Endodermal cell (in vitro differentiated cells): Measurements from ENCODE around the gene SLC26A6. TPM values are rescaled to one million over a fixed set of nuclear protein-coding genes. Genes with fewer than 3 reads are reported as not detected.

ENCODE experiments used
- DNase-seq: peaks from one replicate; pipeline ENCODE4 v3.0.0-alpha.2; 2017
- H3K27ac ChIP-seq: 2 replicates; pipeline ENCODE4 v1.5.1; 2013; ENCODE audit warnings: mild to moderate bottlenecking, low read depth, low read length, moderate library complexity
- H3K27me3 ChIP-seq: 2 replicates; pipeline ENCODE4 v1.6.1; 2013; ENCODE audit warnings: mild to moderate bottlenecking, low read length, moderate library complexity; ENCODE audit not compliant: insufficient read depth, control insufficient read depth, poor library complexity, severe bottlenecking
- H3K36me3 ChIP-seq: 2 replicates; pipeline ENCODE4 v1.7.0; 2013; ENCODE audit warnings: mild to moderate bottlenecking, low read length, moderate library complexity; ENCODE audit not compliant: control insufficient read depth, insufficient read depth
- H3K4me1 ChIP-seq: one replicate; pipeline ENCODE4 v1.7.0; 2013; ENCODE audit warnings: low read length; ENCODE audit not compliant: control insufficient read depth, insufficient read depth
- H3K4me3 ChIP-seq: 2 replicates; pipeline ENCODE4 v1.5.1; 2013; ENCODE audit warnings: mild to moderate bottlenecking, low read length, moderate library complexity
- H3K9ac ChIP-seq: 2 replicates; pipeline ENCODE4 v1.6.1; 2013; ENCODE audit warnings: mild to moderate bottlenecking, low read length, moderate library complexity; ENCODE audit not compliant: poor library complexity, severe bottlenecking; ENCODE audit errors: extremely low read depth
- H3K9me3 ChIP-seq: 2 replicates; pipeline ENCODE4 v1.6.1; 2013; ENCODE audit warnings: mild to moderate bottlenecking, low read length, moderate library complexity; ENCODE audit not compliant: control insufficient read depth
- H3K27ac Mint-ChIP-seq: 2 replicates; pipeline ENCODE4 v1.8.0; 2020; ENCODE audit warnings: mixed read lengths
- H3K27me3 Mint-ChIP-seq: 2 replicates; pipeline ENCODE4 v1.8.0; 2021; ENCODE audit warnings: mild to moderate bottlenecking, mixed read lengths; ENCODE audit not compliant: insufficient read depth
- H3K36me3 Mint-ChIP-seq: 2 replicates; pipeline ENCODE4 v1.8.0; 2020; ENCODE audit warnings: low read depth, mixed read lengths
- H3K4me1 Mint-ChIP-seq: 2 replicates; pipeline ENCODE4 v1.8.0; 2020; ENCODE audit warnings: mixed read lengths
- H3K4me3 Mint-ChIP-seq: 2 replicates; pipeline ENCODE4 v1.8.0; 2020; ENCODE audit warnings: mild to moderate bottlenecking, moderate library complexity, mixed read lengths
- H3K9me3 Mint-ChIP-seq: 2 replicates; pipeline ENCODE4 v1.8.0; 2020; ENCODE audit warnings: mild to moderate bottlenecking, mixed read lengths
- WGBS, 2 experiments: methylation state at CpG; one replicate each; pipeline versions ENCODE4 v1.1.5 to v1.1.7; 2013; ENCODE audit warnings: missing lambda C conversion rate in 2 of 2, mixed read lengths in 1 of 2; ENCODE audit not compliant: insufficient coverage in 1 of 2, insufficient read length in 1 of 2; 5-methylcytosine and 5-hydroxymethylcytosine counted together
- total RNA-seq, 2 donors: library from RNA; stranded (reverse); fragmentation: NEBNext Ultra II Directional in 1 of 2; extraction: Animal tissue kit (Norgen Biotek cat#: 25700) in 1 of 2; gene quantifications; 2 replicates in 1 of 2; 3 replicates in 1 of 2; pipeline ENCODE4 v1.2.1, GENCODE V29; 2021
- TF ChIP-seq, protein P1 (sequence below): fragments of 200-600 bp; sonication (generic); conservative IDR thresholded peaks from 2 replicates; pipeline ENCODE4 v1.5.0; 2021; ENCODE audit warnings: antibody characterized with exemption, mild to moderate bottlenecking

Gene SLC26A6
- total RNA-seq, 2 donors from 2014 or later: 65.1 to 75.6 TPM

DNA sequence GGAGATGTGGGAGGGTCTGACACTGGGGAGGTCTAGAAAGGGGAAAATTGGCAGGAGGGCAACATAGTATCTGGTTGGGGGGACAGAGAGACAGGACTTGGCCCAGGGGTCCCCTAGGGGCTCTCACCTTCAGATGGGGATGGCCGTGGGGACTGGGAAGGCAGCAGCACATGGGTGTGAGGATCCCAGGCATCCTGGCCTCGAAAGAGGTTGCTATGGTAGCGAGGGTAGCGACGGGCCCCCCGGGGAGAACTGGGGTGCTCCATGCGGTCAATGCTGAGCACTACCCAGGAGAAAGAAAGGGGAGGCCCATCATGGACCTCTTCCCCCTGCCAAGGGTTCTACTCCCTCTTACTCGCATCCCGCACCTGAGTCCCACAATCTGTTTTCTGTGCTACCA, 12.5 kb upstream of the SLC26A6 start:
- no peak overlapping the region for H3K27ac Mint-ChIP-seq
- Histone ChIP-seq H3K4me1 (no peaks in the 10 kb centered on the region), H3K4me3 (no peak overlapping the region), H3K36me3 (peaks cover 3% of the 10 kb centered on the region), H3K27me3 (no peaks in the 10 kb centered on the region), H3K9me3 (no peaks in the 10 kb centered on the region), H3K9ac (no peak overlapping the region), H3K27ac (no peak overlapping the region)
- no peak for DNase-seq
- 92 to 95% methylated on average over 6 to 9 of the region's 9 CpGs for WGBS, 2 experiments
- no peaks in the 10 kb centered on the region for H3K27me3 Mint-ChIP-seq
- no peaks in the 10 kb centered on the region for H3K9me3 Mint-ChIP-seq
- peaks cover 21% of the 10 kb centered on the region for H3K36me3 Mint-ChIP-seq
- no peak overlapping the region for H3K4me3 Mint-ChIP-seq
- TF ChIP-seq, protein P1, sequence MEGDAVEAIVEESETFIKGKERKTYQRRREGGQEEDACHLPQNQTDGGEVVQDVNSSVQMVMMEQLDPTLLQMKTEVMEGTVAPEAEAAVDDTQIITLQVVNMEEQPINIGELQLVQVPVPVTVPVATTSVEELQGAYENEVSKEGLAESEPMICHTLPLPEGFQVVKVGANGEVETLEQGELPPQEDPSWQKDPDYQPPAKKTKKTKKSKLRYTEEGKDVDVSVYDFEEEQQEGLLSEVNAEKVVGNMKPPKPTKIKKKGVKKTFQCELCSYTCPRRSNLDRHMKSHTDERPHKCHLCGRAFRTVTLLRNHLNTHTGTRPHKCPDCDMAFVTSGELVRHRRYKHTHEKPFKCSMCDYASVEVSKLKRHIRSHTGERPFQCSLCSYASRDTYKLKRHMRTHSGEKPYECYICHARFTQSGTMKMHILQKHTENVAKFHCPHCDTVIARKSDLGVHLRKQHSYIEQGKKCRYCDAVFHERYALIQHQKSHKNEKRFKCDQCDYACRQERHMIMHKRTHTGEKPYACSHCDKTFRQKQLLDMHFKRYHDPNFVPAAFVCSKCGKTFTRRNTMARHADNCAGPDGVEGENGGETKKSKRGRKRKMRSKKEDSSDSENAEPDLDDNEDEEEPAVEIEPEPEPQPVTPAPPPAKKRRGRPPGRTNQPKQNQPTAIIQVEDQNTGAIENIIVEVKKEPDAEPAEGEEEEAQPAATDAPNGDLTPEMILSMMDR: no peak
- H3K4me1 Mint-ChIP-seq: no peaks in the 10 kb centered on the region

DNA sequence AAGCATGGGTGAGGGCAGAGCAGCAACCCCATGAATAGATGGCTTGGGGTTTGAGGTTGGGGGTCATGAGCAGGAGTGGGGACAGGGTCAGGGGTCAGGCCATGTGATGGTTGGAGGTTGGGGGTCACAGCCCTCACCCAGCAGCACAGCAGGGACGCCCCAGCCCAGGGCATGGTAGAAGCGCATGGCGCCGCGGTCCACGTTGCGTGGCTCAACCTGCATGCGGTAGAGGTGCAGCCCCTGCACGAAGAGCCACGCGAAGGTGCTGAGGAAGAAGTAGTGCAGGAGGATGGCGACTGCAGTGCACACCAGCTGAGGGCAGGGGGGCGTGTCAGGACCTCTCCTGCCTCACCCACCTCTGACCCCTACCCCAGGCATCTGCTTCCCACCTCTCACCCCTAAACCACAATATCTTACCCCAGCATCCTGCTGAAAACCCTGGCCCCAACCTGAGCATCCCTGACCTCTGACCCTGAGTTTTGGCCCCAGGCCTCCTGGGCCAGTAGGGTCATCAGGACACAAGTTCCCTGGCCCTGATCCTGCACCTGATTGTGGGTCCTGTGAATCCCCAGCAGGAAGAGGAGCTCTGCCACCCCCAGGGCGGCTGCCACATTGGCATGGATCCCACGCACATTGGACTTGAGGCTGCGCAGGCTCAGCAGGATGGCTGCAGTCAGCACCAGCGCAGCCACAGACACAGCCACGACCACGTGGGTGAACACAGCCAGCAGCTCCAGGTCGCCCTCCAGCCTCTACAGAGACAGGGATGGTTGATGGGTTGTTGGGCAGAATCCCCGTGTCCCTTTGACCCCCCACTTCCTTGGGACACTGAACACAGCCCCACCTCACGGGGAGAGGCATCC, 9.9 kb upstream of the SLC26A6 start:
- TF ChIP-seq, protein P1: no peak
- Mint-ChIP-seq H3K36me3 (peaks cover 22% of the 10 kb centered on the region), H3K27ac (no peak overlapping the region), H3K27me3 (no peaks in the 10 kb centered on the region), H3K4me3 (no peak overlapping the region), H3K4me1 (no peaks in the 10 kb centered on the region), H3K9me3 (no peaks in the 10 kb centered on the region)
- DNase-seq: no peak
- H3K4me1 ChIP-seq: no peaks in the 10 kb centered on the region
- no peak overlapping the region for H3K4me3 ChIP-seq
- H3K9ac ChIP-seq: no peak overlapping the region
- no peaks in the 10 kb centered on the region for H3K9me3 ChIP-seq
- 92 to 97% methylated on average over 10 to 22 of the region's 22 CpGs for WGBS, 2 experiments
- no peaks in the 10 kb centered on the region for H3K27me3 ChIP-seq
- H3K36me3 ChIP-seq: peaks cover 10% of the 10 kb centered on the region
- no peak overlapping the region for H3K27ac ChIP-seq

DNA sequence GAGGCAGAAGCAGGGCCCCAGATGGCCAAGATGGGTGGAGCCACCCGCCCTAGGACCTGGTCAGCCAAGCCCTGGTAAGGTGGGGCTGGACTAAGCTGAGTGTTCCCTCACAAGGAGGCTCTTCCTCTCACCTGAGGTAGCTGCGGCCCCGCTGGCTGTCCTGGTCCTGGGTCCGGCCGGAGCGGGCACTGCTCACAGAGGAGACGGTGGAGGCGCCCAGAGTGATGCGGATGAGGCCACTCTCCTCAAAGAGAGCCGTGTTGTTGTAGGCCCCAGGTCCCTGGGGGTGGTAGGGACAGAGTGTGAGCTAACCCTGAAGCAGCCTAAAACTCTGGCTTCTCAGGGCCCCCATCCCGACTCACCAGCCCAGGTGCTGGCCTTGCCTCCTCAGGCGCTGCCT, 7.3 kb upstream of the SLC26A6 start:
- Mint-ChIP-seq H3K36me3 (peaks cover 34% of the 10 kb centered on the region), H3K9me3 (no peaks in the 10 kb centered on the region), H3K27ac (no peak overlapping the region), H3K4me3 (no peak overlapping the region), H3K27me3 (no peaks in the 10 kb centered on the region), H3K4me1 (no peaks in the 10 kb centered on the region)
- Histone ChIP-seq H3K9ac (no peak overlapping the region), H3K4me1 (no peaks in the 10 kb centered on the region), H3K9me3 (no peaks in the 10 kb centered on the region), H3K36me3 (peaks cover 15% of the 10 kb centered on the region), H3K27ac (no peak overlapping the region), H3K4me3 (no peak overlapping the region), H3K27me3 (no peaks in the 10 kb centered on the region)
- no peak for DNase-seq
- TF ChIP-seq, protein P1: no peak
- WGBS, 2 experiments: 92 to 96% methylated on average over 10 to 12 of the region's 12 CpGs
